GM19023 (cell line): Measurements from ENCODE around the gene OLFML3.
"Not testable (repeated sequence)": the region's sequence is repeated elsewhere in the genome, so short reads cannot be mapped to it uniquely, and the experiment has no call there.

ENCODE experiments used
- ATAC-seq: cut with Tn5 transposase; IDR thresholded peaks from one replicate; pipeline ENCODE4 v1.9.1; 2021; ENCODE audit warnings: mild to moderate bottlenecking, moderate library complexity; ENCODE audit not compliant: unreplicated experiment

OLFML3 gene

DNA sequence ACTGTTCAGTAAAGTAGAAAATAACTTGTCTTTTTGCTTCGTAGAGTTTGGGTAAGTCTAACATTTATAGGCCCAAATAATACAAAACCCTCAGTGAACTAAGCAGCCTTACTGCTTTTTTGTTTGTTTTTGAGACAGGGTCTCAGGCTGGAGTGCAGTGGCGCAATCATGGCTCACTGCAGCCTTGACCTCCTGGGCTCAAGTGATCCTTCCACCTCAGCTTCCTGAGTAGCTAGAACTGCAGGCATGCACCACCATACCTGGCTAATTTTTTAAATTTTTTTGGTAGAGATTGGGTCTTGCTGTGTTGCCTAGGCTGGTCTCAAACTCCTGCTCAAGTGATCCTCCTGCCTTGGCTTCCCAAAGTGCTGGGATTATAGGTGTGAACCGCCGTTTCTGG, 31.1 kb upstream of the OLFML3 start:
- not testable (repeated sequence) for ATAC-seq

DNA sequence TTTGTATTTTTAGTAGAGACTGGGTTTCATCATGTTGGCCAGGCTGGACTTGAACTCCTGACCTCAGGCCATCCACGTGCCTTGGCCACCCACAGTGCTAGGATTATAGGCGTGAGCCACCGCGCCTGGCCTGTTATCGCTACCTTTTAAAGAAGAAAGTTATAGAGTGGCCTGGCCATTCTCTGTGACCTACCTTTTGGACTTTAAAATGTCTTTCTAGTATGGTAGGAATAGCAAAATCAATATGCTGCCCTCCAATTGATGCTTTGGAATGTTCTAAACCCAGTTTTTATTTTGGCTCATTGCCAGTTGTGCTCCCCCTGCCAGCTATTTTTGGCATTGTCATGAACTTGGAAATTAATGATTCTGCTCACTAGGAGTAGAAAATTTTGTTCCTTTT, 30.3 kb upstream of the OLFML3 start:
- no peak for ATAC-seq

- ATAC-seq = no peak
These were observed 28.4 kb upstream of the OLFML3 start for GRCh38 chr1:113950908-113951307.

- no peak for ATAC-seq
These were observed 27.6 kb upstream of the OLFML3 start for GRCh38 chr1:113951719-113952118.

DNA sequence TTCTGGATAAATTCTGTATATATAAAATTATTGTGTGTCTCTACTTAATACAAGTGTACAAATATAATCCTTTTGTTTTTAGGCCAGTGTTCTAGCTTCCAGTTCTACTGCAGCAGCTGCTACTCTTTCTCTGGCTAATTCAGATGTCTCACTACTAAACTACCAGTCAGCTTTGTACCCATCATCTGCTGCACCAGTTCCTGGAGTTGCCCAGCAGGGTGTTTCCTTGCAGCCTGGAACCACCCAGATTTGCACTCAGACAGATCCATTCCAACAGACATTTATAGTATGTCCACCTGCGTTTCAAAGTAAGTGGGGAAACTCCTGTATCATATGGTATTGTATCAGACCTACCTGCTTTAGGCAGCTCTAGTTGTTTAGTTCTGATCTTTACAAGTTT, 21.3 kb upstream of the OLFML3 start:
- no peak for ATAC-seq

DNA sequence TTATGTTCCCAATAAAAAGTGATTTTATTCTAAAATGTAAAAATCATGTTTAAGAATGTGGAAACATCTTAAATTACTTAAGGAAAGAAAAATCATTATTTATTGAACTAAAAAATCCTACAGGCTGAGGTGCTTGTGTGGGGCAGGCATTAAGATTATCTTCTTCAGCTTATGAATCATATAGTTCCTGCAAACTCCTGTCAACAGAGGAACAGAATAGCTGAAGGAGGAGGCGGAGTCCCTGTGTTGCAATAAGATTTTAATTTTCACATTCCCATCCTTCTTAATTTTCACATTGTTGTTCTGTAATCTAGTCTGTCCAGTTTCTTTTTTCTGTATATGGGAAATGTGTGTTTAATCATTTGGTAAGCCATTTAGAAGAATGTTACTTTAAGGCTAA, 20.6 kb upstream of the OLFML3 start:
- ATAC-seq = no peak

- ATAC-seq = no peak
These were observed 15.9 kb upstream of the OLFML3 start for GRCh38 chr1:113963281-113963906.

- ATAC-seq = no peak
These were observed 13.4 kb upstream of the OLFML3 start for GRCh38 chr1:113965703-113966412.

DNA sequence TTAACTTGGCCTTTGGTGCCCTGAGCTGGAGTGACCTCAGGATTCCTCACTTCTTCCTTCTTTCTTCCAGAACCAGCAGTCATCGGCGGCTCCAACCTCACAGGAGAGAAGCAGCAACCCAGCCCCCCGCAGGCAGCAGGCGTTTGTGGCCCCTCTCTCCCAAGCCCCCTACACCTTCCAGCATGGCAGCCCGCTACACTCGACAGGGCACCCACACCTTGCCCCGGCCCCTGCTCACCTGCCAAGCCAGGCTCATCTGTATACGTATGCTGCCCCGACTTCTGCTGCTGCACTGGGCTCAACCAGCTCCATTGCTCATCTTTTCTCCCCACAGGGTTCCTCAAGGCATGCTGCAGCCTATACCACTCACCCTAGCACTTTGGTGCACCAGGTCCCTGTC, 6.3 kb upstream of the OLFML3 start:
- no peak for ATAC-seq

DNA sequence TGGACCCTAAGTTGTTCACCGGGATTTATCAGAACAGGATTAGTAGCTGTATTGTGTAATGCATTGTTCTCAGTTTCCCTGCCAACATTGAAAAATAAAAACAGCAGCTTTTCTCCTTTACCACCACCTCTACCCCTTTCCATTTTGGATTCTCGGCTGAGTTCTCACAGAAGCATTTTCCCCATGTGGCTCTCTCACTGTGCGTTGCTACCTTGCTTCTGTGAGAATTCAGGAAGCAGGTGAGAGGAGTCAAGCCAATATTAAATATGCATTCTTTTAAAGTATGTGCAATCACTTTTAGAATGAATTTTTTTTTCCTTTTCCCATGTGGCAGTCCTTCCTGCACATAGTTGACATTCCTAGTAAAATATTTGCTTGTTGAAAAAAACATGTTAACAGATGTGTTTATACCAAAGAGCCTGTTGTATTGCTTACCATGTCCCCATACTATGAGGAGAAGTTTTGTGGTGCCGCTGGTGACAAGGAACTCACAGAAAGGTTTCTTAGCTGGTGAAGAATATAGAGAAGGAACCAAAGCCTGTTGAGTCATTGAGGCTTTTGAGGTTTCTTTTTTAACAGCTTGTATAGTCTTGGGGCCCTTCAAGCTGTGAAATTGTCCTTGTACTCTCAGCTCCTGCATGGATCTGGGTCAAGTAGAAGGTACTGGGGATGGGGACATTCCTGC, 3.9 kb upstream of the OLFML3 start:
- no peak for ATAC-seq

- no peak for ATAC-seq
These were observed 2.5 kb upstream of the OLFML3 start for GRCh38 chr1:113976609-113977278.

DNA sequence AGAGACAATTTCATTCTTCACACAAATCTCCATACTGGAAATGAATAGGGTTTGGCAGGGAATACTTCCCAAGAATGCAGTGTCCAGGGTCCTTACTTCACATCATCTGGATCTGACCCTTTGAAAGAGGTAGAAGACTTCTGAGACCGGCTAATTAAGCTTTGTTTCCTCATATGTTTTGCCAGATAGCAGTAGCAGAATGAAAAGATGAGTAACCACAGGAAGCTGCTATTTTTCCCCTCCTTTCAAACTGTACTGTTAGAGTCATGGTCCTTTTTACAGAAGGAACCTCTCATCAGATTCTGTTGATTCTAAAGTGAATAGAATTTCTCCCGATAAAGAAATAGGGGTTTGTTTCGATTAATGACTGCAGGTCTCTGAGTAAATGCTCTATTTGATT, 1.4 kb upstream of the OLFML3 start:
- ATAC-seq = no peak

DNA sequence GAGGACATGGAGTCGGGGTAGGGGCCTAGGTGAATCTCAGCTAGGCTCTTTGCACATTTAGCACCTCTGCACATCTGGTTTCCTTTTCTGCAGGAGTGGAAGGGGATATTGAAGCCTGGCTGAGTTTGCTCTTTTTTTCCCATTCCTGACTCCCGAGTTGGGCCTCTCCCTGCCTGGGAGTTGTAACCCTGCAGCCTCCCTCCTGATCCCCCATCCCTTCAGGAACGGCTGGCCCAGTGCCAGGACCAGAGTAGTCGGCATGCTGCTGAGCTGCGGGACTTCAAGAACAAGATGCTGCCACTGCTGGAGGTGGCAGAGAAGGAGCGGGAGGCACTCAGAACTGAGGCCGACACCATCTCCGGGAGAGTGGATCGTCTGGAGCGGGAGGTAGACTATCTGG, 836 bp downstream of the OLFML3 start:
- no peak for ATAC-seq

DNA sequence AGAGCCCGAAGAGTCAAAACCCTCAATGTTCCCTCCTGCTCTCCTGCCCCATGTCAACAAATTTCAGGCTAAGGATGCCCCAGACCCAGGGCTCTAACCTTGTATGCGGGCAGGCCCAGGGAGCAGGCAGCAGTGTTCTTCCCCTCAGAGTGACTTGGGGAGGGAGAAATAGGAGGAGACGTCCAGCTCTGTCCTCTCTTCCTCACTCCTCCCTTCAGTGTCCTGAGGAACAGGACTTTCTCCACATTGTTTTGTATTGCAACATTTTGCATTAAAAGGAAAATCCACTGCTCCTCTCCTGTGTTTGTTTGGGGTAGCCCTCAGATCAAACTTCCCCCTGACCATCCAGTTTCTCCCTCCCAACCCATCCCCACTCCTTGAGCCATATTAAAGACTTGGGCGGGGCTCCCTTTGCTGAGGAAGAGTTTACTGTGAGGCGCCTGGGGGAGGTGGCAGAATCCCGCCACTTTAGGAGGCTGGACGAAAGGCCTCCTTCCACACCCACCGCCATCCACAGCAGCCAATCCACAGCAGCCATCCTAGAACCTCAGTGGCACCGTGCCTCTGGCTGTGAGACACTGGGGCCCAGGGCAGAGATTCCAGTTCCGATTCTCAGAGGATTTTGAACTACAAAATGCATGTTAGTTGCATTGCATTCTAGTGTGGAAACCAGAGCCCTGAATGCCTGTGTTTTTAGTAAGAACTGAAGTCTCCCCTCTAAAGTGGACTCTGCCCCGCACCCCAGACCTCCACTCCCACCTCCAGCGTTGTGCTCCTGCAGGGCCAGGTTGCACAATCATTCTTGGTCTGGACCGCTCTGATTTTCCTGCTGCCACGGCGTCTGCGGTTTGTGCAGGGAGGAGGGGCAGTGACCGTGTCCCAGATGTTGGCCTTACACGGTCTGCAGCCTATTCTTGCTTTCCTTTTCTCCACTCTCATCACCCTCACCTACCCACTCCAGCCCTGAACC, 3.0 kb downstream of the OLFML3 start:
- no peak for ATAC-seq

GRCh38 chr1:113982949-113983348, 3.7 kb downstream of the OLFML3 start:
- no peak for ATAC-seq

- no peak for ATAC-seq
These were observed 4.1 kb downstream of the OLFML3 start for GRCh38 chr1:113983391-113983790.

DNA sequence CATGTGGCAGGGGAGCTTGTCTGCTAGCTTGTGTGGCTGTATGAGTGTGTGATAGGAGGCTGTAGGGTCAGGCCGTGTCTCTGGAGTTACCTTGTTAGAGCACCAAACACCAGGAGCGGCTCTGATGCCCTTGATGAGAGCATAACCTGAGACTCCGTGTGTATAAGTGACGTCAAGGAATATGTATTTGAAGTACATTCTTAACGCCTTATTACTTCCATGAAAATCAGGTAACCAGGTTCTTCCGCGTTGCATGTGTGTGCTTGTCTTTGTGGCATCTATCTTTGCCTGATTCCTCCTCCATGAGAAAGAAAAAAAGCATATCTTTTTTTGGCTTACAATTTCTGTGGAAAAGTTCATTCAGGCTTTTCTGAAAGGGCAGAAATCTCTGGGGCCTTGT, 4.6 kb downstream of the OLFML3 start:
- no peak for ATAC-seq

DNA sequence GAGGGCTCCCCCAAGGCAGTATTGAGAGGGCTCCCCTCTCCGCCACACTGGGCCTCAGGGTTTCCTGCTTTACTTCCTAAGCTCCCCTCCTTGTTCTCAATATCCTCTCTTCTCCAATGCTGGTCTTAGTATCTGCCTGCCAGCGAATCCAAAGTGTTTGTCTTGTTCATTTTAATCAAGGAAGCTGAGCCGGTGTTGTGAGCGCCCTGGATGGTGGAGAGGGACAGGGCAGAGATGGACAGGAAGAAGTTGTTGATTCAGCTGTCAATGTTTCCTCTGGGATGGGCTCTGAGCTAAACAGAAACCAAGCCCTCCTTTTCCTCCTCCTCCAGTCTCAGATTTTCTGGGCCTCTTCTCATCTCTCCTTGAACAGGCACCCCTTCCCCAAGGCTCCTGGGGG, 5.4 kb downstream of the OLFML3 start:
- ATAC-seq = no peak

DNA sequence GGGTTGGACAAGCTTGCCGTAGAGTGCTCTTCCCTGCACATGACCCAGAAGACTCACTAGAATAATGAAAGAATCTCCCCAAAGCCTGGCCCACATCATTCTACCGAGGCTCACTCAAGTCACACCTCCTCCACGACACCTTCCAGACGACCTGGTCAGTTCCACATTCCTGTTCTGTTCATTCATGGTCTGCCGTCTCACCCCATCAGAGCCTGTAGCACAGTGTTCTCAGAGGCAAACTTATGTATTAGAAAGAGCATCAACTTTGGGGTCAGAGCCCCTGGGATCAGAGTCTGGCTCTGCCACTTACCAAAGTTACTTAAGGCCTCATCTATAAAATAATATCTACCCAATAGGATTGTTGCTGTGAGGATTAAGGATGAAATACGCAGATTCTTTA, 7.5 kb downstream of the OLFML3 start:
- ATAC-seq = no peak

DNA sequence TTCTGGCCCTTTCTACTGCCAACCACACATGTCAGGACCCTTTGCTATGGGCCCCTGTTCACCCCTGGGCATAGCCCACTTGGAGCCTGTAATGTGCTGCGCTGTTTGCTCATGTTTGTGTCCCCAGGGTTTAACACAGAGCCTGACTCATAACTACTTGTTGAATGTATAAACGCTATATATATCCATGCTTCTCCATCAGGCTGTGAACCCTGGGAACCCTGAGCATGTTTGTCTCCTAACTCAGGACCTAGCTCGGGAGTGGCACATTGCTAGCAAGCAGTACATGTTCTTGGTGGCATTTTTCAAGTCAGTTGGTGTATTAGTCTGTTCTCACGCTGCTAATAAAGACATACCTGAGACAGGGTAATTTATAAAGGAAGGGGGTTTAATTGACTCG, 8.0 kb downstream of the OLFML3 start:
- ATAC-seq = no peak

DNA sequence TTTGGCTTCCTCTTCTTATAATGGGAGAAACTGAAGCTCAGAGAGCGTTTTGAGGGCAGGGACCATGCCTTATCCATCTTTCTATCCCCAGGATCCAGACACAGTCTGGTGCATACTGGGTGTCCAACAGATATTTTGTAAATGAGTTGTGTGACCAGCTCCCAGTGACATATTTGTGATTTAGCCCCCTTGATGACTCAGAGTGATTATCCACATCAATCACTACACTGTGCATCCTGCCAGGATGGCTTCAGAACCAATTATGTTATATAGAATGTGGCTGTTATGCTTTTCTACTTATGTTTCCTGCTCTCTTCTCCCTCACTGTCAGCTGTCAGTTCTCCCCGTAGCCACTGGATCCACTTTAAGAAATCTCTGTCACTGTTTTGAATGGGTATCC, 11.3 kb downstream of the OLFML3 start:
- ATAC-seq = no peak
